A172 (cell line): Measurements from ENCODE around the gene CCR8. TPM values are rescaled to one million over a fixed set of nuclear protein-coding genes. Genes with fewer than 3 reads are reported as not detected.
"Not testable (repeated sequence)": the region's sequence is repeated elsewhere in the genome, so short reads cannot be mapped to it uniquely, and the experiment has no call there.

Source experiments
- DNase-seq: peaks from one replicate; pipeline ENCODE4 v3.0.0-alpha.2; 2015; ENCODE audit warnings: low spot score
- total RNA-seq: library from RNA; depleted of rRNA; stranded (reverse); fragments of >200 nt; shearing (Covaris generic); gene quantifications from 2 replicates; pipeline ENCODE4 v1.2.3, GENCODE V29; 2014; rRNA removed

CCR8 gene
- total RNA-seq, 1 experiment from 2014 or later, result not detected

GRCh38 chr3:39349080-39349479 lies 19.6 kb downstream of the CCR8 start:
- DNase-seq, result no peak

DNA sequence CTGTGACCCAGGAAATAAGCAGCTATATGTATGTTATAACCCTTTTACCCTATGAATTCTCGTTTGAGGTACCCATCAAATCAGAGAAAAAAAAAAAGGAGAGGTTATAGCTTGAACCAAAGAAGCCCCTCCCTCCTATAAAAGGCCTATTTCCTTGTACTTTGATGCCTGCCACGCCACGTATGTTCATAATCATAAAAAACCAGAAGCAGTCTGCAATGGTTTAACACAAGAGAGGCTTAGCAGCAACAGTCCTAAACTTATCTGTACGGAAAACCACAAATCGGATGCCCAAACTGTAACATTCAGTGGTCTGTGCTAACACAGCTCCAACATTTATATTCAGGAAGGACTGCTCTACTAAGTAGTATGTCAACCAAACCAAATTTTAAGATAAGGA lies 21.2 kb downstream of the CCR8 start:
- DNase-seq, result no peak

DNA sequence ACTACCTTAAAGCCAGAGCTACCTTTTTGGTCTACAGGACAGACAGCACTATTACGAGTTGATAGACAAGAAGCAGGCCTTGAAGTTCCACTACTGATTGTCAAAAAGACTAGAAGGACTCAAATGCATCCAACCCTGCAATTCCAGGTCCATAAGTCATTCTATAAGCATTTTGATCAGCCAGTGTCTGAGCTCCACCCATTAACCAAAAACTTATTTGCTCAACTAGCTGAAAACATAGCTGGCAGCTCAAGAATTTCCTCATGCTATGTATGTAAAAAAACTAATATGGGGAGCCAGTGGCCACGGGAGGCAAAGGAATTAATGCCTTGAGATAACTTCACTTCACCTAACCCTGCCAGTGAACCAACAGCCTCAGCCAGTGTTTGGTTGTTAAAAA lies 21.6 kb downstream of the CCR8 start:
- not testable (repeated sequence) for DNase-seq

DNA sequence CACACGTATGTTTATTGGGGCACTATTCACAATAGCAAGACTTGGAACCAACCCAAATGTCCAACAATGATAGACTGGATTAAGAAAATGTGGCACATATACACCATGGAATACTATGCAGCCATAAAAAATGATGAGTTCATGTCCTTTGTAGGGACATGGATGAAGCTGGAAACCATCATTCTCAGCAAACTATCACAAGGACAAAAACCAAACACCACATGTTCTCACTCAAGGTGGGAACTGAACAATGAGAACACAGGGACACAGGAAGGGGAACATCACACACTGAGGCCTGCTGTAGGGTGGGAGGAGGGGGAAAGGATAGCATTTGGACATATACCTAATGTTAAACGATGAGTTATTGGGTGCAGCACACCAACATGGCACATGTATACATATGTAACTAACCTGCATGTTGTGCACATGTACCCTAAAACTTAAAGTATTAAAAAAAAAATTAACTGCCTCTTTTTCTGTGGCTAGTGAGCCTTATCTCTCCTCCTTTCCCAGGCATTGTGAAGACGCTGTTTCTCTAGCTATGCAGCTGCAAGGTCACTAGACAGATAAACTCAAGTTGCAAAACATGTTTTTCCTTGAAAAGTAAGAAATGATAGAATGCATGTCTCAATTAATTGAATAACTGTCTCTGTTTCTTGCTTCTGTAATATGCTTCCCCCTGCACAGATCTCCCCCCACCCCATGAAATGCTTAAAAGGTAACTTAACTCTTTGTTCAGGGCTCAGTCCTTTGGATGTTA lies 23.8 kb downstream of the CCR8 start:
- not testable (repeated sequence) for DNase-seq

GRCh38 chr3:39358333-39358732 lies 28.8 kb downstream of the CCR8 start:
- no peak for DNase-seq

DNA sequence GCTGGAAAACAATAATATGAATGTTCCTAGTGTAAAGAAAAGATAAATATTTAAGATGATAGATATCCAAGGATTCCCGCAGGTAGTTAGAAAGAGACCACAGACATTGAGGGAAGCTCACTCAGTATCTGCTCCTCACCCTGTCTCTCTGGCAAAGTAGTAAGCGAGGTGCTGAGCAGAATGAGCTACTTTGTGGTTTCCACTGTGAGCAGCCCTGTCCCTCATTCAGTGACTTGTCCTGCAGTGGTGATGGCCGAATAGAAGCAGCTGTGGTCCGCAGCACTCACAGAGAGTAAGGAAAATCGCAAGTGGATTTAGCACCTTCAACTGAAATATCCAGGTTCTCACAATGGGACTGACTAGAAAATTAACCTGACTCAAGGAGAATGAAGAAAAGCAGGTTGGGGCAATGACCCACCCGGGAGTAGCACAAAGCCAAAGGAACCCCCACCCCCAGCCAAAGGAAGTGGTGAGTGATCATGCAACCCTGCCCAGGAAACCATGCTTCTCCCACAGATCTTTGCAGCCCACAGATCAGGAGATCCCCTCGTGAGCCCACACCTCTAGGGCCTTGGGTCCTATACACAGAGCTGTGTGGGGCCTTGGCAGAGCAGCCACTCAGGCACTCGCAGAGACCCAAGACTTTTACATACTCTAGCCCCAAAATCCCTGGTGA lies 31.9 kb downstream of the CCR8 start:
- no peak for DNase-seq

- no peak for DNase-seq
These were observed 32.7 kb downstream of the CCR8 start for GRCh38 chr3:39362192-39362591.

DNA sequence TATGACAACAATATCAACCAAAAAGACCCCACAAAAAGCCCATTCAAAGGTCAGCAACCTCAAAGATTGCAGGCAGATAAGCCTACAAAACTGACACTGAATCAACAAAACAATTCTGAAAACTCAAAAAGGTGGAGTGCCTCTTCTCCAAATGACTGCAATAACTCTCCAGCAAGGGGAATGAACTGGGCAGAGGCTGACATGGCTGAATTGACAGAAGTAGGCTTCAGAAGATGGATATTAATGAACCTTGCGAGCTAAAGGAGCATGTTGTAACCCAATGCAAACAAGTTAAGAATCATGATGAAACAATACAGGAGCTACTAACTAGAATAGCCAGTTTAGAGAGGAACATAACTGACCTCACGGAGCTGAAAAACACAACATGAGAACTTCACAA lies 33.3 kb downstream of the CCR8 start:
- DNase-seq, result no peak

DNA sequence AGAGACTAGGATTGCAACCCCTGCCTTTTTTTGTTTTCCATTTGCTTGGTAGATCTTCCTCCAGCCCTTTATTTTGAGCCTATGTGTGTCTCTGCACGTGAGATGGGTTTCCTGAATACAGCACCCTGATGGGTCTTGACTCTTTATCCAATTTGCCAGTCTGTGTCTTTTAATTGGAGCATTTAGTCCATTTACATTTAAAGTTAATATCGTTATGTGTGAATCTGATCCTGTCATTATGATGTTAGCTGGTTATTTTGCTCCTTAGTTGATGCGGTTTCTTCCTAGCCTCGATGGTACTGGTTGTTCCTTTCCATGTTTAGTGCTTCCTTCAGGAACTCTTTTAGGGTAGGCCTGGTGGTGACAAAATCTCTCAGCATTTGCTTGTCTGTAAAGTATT lies 40.9 kb downstream of the CCR8 start:
- not testable (repeated sequence) for DNase-seq

- DNase-seq, result no peak
These were observed 43.3 kb downstream of the CCR8 start for GRCh38 chr3:39372833-39373232.

- DNase-seq, result no peak
These were observed 47.6 kb downstream of the CCR8 start for GRCh38 chr3:39376959-39377634.

- peak; percentile 11 for DNase-seq
These were observed 48.6 kb downstream of the CCR8 start for GRCh38 chr3:39378088-39378487.

GRCh38 chr3:39378957-39379777 lies 49.7 kb downstream of the CCR8 start:
- DNase-seq, result no peak

DNA sequence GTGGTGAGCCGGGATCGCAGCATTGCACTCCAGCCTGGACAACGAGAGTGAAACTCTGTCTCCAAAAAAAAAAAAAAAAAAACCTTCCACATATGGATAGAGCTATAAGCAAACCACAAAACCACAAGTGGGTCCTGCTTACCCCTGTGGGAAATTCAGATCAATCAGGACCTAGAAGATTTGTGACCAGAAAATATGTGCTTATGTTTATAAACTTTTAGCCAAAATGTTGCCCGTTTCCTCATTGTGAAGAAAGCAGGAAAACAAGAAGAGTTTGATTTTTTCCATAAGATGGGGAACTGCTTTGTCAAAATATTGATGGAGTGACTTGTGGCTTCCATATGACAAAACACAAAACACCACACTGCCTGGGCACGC lies 50.3 kb downstream of the CCR8 start:
- no peak for DNase-seq

DNA sequence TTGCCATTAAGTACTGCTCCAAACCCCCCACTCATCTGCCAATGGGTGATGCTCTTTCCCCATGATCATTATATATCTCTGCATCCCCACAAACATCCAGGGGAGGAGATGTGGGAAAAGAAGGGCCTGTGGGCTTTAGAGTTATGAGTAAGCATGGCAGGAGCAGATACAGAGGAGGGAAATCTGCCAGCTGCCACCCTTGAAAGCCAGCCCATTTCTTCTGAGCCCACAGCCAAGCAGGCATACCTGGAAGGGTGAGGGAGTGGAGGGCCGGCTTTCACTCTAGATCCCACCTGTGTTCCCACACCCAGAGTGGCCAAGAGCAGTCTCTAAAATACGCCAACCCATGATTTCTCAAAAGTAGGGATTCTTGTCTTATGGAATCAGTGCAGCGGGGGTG lies 51.9 kb downstream of the CCR8 start:
- DNase-seq, result no peak

Other genes starting within 250 kb of the CCR8 start
- 27.1 and 42.3 TPM in 2 replicates for gene GORASP1, start 222.1 kb upstream of the CCR8 start, total RNA-seq
- 1.3 and 2.3 TPM in 2 replicates for gene TTC21A, start 222.0 kb upstream of the CCR8 start, total RNA-seq
- gene CSRNP1, start 176.1 kb upstream of the CCR8 start, total RNA-seq, result 19.7 and 22.4 TPM in 2 replicates
- not detected in 2 replicates for gene XIRP1, start 137.1 kb upstream of the CCR8 start, total RNA-seq
- gene CX3CR1, start 49.7 kb upstream of the CCR8 start, total RNA-seq, result not detected in 2 replicates
- gene SLC25A38, start 53.7 kb downstream of the CCR8 start, total RNA-seq, result 15.6 and 30.3 TPM in 2 replicates
- 1,184 and 1,533 TPM in 2 replicates for gene RPSA, start 77.0 kb downstream of the CCR8 start, total RNA-seq
- not detected in 2 replicates for gene MOBP, start 138.0 kb downstream of the CCR8 start, total RNA-seq